Endothelial cell of umbilical vein (primary cell): ENCODE measurements around the gene FYN.

Source experiments
- EZH2 ChIP-seq: IDR thresholded peaks from 2 replicates; pipeline ENCODE4 v1.6.1; 2012; ENCODE audit warnings: borderline replicate concordance, low read depth, mild to moderate bottlenecking, moderate library complexity, low read length, inconsistent platforms; ENCODE audit not compliant: severe bottlenecking
- FOS ChIP-seq: IDR thresholded peaks from 2 replicates; pipeline ENCODE4 v1.6.1; 2011; ENCODE audit warnings: mild to moderate bottlenecking, low read length, moderate library complexity, borderline replicate concordance; ENCODE audit not compliant: insufficient read depth
- JUN ChIP-seq: IDR thresholded peaks from 2 replicates; pipeline ENCODE4 v1.6.1; 2011; ENCODE audit warnings: borderline replicate concordance, low read depth; ENCODE audit not compliant: insufficient read length, insufficient read depth
- POLR2A ChIP-seq: IDR thresholded peaks from 2 replicates; pipeline ENCODE4 v1.6.1; 2012; ENCODE audit warnings: low read depth, mild to moderate bottlenecking, control low read depth, low read length
- TF ChIP-seq, protein P1 (sequence below), 2 donors: IDR thresholded peaks; 1 replicate in 1 of 2; 2 replicates in 1 of 2; pipeline ENCODE4 v1.5.1; 2011; ENCODE audit warnings: low read length in 2 of 2, mild to moderate bottlenecking in 2 of 2, moderate library complexity in 2 of 2, control low read depth in 1 of 2, inconsistent platforms in 1 of 2, low read depth in 1 of 2; ENCODE audit not compliant: insufficient read depth in 1 of 2; ENCODE audit errors: extremely low read depth in 1 of 2

DNA sequence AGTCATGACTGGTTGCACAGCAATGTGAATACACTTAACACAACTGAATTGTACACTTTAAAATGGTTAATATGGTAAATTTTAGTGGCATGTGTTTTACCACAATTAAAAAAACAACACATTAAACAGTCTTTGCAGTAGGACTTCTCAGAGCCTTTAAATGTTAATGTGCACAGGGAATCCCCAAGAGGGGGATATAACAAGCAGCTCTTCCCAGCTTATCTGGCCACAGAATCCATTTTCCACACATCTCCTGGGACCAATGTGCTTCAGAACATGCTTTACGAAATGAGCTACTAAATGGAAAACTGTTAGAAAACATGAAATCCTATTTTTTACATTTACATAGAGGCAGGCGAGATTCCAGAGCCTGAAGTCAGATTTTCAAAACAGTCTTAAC lies 44.4 kb downstream of the FYN start:
- TF ChIP-seq, protein P1, sequence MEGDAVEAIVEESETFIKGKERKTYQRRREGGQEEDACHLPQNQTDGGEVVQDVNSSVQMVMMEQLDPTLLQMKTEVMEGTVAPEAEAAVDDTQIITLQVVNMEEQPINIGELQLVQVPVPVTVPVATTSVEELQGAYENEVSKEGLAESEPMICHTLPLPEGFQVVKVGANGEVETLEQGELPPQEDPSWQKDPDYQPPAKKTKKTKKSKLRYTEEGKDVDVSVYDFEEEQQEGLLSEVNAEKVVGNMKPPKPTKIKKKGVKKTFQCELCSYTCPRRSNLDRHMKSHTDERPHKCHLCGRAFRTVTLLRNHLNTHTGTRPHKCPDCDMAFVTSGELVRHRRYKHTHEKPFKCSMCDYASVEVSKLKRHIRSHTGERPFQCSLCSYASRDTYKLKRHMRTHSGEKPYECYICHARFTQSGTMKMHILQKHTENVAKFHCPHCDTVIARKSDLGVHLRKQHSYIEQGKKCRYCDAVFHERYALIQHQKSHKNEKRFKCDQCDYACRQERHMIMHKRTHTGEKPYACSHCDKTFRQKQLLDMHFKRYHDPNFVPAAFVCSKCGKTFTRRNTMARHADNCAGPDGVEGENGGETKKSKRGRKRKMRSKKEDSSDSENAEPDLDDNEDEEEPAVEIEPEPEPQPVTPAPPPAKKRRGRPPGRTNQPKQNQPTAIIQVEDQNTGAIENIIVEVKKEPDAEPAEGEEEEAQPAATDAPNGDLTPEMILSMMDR (IDR thresholded peaks at IDR 0.05; ENCODE audit: extremely low read depth in 1 of 2, insufficient read depth in 1 of 2, low read depth in 1 of 2, low read length in 2 of 2): no peak
- TF ChIP-seq FOS: no peak
- TF ChIP-seq POLR2A: no peak
- no peak for TF ChIP-seq EZH2
- no peak for TF ChIP-seq JUN
